Coronary artery (tissue), 2 donors: ENCODE results near the gene ADORA2B.

Source experiments
- DNase-seq: peaks from one replicate; pipeline ENCODE4 v3.0.0-alpha.2; 2017; ENCODE audit warnings: low spot score
- H3K27ac ChIP-seq, 2 donors: fragments of 200-600 bp; sonication (generic); one replicate each; pipeline ENCODE4 v1.5.1; 2016 to 2019
- H3K4me3 ChIP-seq: fragments of 200-600 bp; sonication (generic); 2 replicates; pipeline ENCODE4 v1.5.1; 2016; ENCODE audit warnings: mild to moderate bottlenecking, moderate library complexity
- CTCF ChIP-seq: fragments of 200-600 bp; sonication (generic); IDR thresholded peaks from one replicate; pipeline ENCODE4 v1.5.1; 2019; ENCODE audit warnings: antibody characterized with exemption

ADORA2B gene

DNA sequence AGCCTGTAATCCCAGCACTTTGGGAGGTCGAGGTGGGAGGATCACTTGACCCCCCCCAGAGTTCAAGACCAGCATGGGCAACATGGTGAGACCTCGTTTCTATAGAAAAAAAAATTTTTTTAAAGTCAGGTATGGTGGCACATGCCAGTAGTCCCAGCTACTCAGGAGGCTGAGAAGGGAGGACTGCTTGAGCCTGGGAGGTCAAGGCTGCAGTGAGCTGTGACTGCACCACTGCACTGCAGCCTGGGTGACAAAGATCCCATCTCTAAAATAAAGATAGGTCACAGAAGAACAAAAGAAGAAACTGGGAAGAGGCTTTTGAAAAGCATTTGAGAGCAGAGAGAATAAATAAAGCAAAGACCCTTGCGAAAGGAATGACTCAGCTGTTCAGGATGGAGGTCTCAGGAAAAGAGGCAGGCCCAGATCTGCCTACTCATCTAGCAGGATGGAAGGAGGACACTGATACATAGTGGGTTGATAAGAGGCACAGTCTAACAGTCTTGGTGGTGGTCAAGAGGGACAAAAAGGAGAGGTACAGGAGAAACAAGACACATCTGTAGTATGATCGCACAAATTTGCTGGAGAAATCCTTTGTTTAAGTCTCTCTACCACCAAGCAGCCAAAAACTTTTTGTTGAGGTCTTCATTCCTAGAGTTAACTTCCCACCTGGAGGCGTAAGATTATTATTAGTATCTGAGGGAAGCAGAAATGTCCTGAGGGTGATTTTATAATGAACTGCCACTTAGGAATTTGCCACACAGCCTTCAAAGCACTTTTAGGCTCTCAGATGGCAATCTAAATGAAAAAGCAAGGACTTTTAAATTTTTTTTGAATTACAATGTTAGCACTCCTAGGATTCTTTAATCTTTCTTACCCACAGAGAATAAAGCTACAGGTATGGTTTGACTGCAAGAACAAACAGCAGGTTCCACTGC, 37.0 kb downstream of the ADORA2B start:
- H3K4me3 ChIP-seq = no peak overlapping the region
- no peak for TF ChIP-seq CTCF
- no peak for DNase-seq
- no peak overlapping the region for H3K27ac ChIP-seq

GRCh38 chr17:15996322-15996721, 51.4 kb downstream of the ADORA2B start:
- Histone ChIP-seq H3K27ac (no peak overlapping the region), H3K4me3 (no peak overlapping the region)
- DNase-seq = no peak
- no peak for TF ChIP-seq CTCF

GRCh38 chr17:15998031-15998562, 53.2 kb downstream of the ADORA2B start:
- DNase-seq = no peak
- H3K4me3 ChIP-seq = peak overlapping the region; percentile 89
- H3K27ac ChIP-seq = no peak overlapping the region
- TF ChIP-seq CTCF = no peak

DNA sequence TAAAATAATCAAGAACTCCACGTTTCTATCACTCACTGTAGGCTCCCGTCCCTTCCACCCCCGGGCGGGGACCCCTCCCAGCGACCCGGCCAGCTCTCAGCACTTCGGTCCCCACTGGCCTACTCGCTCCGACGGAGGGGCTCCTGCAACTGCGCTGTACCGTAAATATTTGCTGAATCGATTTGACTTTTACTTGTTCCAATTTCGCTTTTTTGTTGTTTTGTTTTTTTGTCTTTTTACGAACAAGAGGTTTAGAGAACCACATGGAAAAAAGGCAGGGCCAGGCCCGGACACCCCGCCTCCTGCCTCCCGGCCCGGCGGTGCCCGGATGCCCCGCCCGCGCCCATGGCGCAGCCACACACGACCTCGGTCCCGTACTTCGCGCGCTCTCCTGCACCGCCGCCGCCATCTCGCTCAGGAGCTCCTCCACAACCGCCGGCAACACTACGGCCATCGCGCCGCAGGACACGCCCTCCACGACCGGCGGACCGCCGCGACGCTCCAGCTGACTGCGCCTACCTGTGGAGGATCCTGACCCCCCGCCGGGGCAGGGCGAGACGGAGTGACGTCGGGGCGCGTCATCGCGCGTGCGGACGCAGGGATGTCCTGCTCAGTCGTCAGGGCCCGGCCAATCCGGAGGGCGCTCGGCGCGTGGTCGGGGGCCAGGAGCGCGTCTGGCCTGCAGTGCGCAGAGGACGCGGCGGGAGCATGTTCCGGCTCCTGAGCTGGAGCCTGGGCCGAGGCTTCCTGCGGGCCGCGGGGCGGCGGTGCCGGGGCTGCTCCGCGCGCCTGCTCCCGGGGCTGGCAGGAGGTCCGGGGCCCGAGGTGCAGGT, 54.4 kb downstream of the ADORA2B start, which contains the start of the genes TTC19 and ZSWIM7:
Gene TTC19 (plus strand): TSS at position 684 of the 833 bp plus-strand sequence. CDS start 25 bp downstream, at position 709.
Gene ZSWIM7 (minus strand): TSS at position 564 of the 833 bp plus-strand sequence. CDS start 110 bp downstream, at position 454.
- no peak for TF ChIP-seq CTCF
- Histone ChIP-seq H3K27ac (peak within 1 kb of the TSS; percentile 76 to 97), H3K4me3 (peak within 1 kb of the TSS; percentile 89)
- peak; percentile 97 for DNase-seq

- DNase-seq = peak; percentile 77
- Histone ChIP-seq H3K4me3 (peak overlapping the region; percentile 89), H3K27ac (peak overlapping the region; percentile 76 to 97)
- TF ChIP-seq CTCF = no peak
These were observed 55.3 kb downstream of the ADORA2B start for GRCh38 chr17:15999974-16000827.
